ENCODE measurements around the gene EFCAB6.

DNA sequence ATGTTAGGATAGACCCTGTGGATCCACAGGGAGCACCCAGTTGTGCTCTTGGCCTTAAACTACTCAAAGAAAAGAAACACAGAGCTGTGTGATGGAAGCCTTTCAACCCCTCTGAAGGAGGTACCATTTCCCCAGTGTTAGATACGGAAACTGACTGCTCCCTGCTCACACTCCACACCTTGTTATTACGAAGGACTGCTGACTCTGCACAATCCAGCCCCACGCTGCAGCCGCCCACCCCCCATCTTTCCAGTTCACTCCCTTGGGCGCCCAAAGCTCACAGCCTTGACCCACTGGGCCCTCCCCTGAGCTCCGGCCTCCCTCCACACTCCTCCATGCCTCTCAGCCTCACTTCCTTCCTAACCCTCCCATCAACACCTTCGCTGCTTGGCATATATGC is 75.5 kb downstream of the EFCAB6 start:
- TF ChIP-seq, protein P1, sequence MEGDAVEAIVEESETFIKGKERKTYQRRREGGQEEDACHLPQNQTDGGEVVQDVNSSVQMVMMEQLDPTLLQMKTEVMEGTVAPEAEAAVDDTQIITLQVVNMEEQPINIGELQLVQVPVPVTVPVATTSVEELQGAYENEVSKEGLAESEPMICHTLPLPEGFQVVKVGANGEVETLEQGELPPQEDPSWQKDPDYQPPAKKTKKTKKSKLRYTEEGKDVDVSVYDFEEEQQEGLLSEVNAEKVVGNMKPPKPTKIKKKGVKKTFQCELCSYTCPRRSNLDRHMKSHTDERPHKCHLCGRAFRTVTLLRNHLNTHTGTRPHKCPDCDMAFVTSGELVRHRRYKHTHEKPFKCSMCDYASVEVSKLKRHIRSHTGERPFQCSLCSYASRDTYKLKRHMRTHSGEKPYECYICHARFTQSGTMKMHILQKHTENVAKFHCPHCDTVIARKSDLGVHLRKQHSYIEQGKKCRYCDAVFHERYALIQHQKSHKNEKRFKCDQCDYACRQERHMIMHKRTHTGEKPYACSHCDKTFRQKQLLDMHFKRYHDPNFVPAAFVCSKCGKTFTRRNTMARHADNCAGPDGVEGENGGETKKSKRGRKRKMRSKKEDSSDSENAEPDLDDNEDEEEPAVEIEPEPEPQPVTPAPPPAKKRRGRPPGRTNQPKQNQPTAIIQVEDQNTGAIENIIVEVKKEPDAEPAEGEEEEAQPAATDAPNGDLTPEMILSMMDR (IDR thresholded peaks at IDR 0.05; ENCODE audit: low read length), result no peak
- no peak for TF ChIP-seq EZH2 (IDR thresholded peaks at IDR 0.05; ENCODE audit: borderline replicate concordance, low read length)
